ENCODE measurements around the gene G3BP1.

DNA sequence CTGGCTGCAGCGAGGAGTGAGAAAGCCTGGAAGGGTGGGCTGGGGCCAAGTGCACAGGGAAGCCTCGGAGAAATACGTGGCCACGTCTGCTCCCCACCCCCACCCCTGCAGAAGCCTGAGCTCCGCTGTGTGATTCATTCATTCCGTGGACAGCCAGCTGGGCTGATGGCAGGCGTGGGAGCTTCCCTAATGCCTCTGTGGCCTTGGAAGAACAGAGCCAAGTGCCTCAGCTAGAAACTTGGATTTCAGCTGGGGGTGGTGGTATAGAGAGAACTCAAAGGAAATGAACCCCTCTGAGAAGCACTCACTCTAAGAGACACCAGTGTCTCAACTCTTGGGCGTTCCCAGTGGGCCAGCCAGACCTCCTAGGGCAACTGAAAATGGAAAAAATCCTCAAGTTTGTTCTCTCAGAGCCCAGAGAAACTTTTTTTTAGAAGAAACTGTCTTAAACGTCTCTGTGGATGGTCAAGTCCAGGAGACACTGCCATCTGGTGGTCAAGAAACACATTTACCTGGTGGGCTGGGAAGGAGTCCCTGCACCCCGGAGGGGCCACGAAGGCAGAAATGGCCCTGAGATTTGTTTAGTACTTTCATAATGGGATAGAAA, 31.3 kb upstream of the G3BP1 start:
- no peak for TF ChIP-seq POLR2A (IDR thresholded peaks at IDR 0.05; ENCODE audit: low read length)
- TF ChIP-seq GATA1 (IDR thresholded peaks at IDR 0.05; ENCODE audit: low read depth, low read length) = no peak
